ENCODE data around the gene PDE4D. TPM values are rescaled to one million over a fixed set of nuclear protein-coding genes. Genes with fewer than 3 reads are reported as not detected.

Gene PDE4D
- total RNA-seq, 1 donor from 2014 or later, result 6.8 TPM

- no peak for FAIRE-seq
Observed at GRCh38 chr5:59174248-59174844, 719.2 kb downstream of the PDE4D start.

GRCh38 chr5:59173578-59173977 is 719.9 kb downstream of the PDE4D start:
- FAIRE-seq, result no peak
- DNase-seq (ENCODE audit: low read depth), result no peak

More at GRCh38 chr5:59174248-59174844, 719.2 kb downstream of the PDE4D start:
- DNase-seq (ENCODE audit: low read depth), result peak; percentile 71
- Histone ChIP-seq H3K27me3 (ENCODE audit: control insufficient read depth, insufficient read depth, low read length) (no peaks in the 10 kb centered on the region), H3K4me3 (ENCODE audit: low read depth, low read length) (no peak overlapping the region), H3K36me3 (ENCODE audit: control insufficient read depth, insufficient read depth, low read length) (no peaks in the 10 kb centered on the region)
- TF ChIP-seq CTCF (IDR thresholded peaks at IDR 0.05; ENCODE audit: insufficient read depth, low read length, severe bottlenecking), result peak; percentile 72

GRCh38 chr5:59171131-59171530 is 722.4 kb downstream of the PDE4D start:
- H3K36me3 ChIP-seq (ENCODE audit: control insufficient read depth, insufficient read depth, low read length), result no peaks in the 10 kb centered on the region
- no peaks in the 10 kb centered on the region for H3K27me3 ChIP-seq (ENCODE audit: control insufficient read depth, insufficient read depth, low read length)
- no peak for FAIRE-seq
- TF ChIP-seq CTCF (IDR thresholded peaks at IDR 0.05; ENCODE audit: insufficient read depth, low read length, severe bottlenecking), result no peak
- no peak for DNase-seq (ENCODE audit: low read depth)
- no peak overlapping the region for H3K4me3 ChIP-seq (ENCODE audit: low read depth, low read length)

More at GRCh38 chr5:59173578-59173977, 719.9 kb downstream of the PDE4D start:
- Histone ChIP-seq H3K36me3 (ENCODE audit: control insufficient read depth, insufficient read depth, low read length) (no peaks in the 10 kb centered on the region), H3K27me3 (ENCODE audit: control insufficient read depth, insufficient read depth, low read length) (no peaks in the 10 kb centered on the region), H3K4me3 (ENCODE audit: low read depth, low read length) (no peak overlapping the region)
- TF ChIP-seq CTCF (IDR thresholded peaks at IDR 0.05; ENCODE audit: insufficient read depth, low read length, severe bottlenecking), result no peak

GRCh38 chr5:59169768-59170150 is 723.8 kb downstream of the PDE4D start:
- H3K27me3 ChIP-seq (ENCODE audit: control insufficient read depth, insufficient read depth, low read length), result no peaks in the 10 kb centered on the region
- FAIRE-seq, result no peak
- H3K36me3 ChIP-seq (ENCODE audit: control insufficient read depth, insufficient read depth, low read length), result no peaks in the 10 kb centered on the region
- no peak for DNase-seq (ENCODE audit: low read depth)
- TF ChIP-seq CTCF (IDR thresholded peaks at IDR 0.05; ENCODE audit: insufficient read depth, low read length, severe bottlenecking), result no peak
- H3K4me3 ChIP-seq (ENCODE audit: low read depth, low read length), result no peak overlapping the region

GRCh38 chr5:59169081-59169767 is 724.3 kb downstream of the PDE4D start:
- H3K36me3 ChIP-seq (ENCODE audit: control insufficient read depth, insufficient read depth, low read length), result no peaks in the 10 kb centered on the region
- FAIRE-seq (no peak), DNase-seq (ENCODE audit: low read depth) (no peak)
- H3K4me3 ChIP-seq (ENCODE audit: low read depth, low read length), result no peak overlapping the region
- H3K27me3 ChIP-seq (ENCODE audit: control insufficient read depth, insufficient read depth, low read length), result no peaks in the 10 kb centered on the region
- no peak for TF ChIP-seq CTCF (IDR thresholded peaks at IDR 0.05; ENCODE audit: insufficient read depth, low read length, severe bottlenecking)

Data from bronchial epithelial cell (primary cell).